ENCODE data around the gene ATP6V1G2.

GRCh38 chr6:31576897-31577578, 30.6 kb upstream of the ATP6V1G2 start:
- TF ChIP-seq EP300 (IDR thresholded peaks at IDR 0.05) = no peak
- no peak for TF ChIP-seq CTCF (IDR thresholded peaks at IDR 0.05)
- no peak for TF ChIP-seq POLR2A (IDR thresholded peaks at IDR 0.05)

Data from suprapubic skin (tissue), 3 donors.